ENCODE measurements around the gene DEFB115. TPM values are rescaled to one million over a fixed set of nuclear protein-coding genes. Genes with fewer than 3 reads are reported as not detected.

Gene DEFB115
- total RNA-seq, 1 experiment from 2014 or later: not detected

DNA sequence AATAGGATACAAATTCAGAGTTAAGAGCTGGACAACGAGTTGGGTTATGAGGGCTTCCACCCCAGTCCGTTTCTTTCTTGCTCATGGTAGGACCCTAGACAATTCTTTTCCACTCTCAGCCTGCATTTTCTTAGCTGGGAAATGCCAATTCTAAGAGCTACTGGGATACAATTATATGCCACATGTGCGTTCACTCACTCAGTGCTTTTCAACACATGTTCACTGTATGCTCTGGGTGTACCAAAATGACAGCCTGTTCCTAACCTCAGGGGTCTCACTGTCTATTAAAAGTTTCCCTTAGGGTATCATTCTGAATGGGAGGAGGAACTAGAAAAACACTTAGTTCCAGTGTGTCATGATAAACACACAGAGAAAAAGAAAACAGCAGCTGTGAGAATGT, 505 bp upstream of the DEFB115 start:
- H2AK5ac ChIP-seq (ENCODE audit: insufficient read length, low read length): no peak overlapping the region
- H3K27me3 ChIP-seq (ENCODE audit: insufficient read depth, low read length): no peaks in the 10 kb centered on the region
- H2AFZ ChIP-seq (ENCODE audit: low read length): no peak overlapping the region
- H4K5ac ChIP-seq (ENCODE audit: insufficient read length, low read depth, low read length): no peak overlapping the region
- peaks cover 94% of the 10 kb centered on the region for H3K9me3 ChIP-seq (ENCODE audit: control insufficient read depth, low read depth, low read length)
- no peak overlapping the region for H2BK15ac ChIP-seq (ENCODE audit: low read depth, low read length)
- no peak overlapping the region for H3K9ac ChIP-seq (ENCODE audit: extremely low read depth, insufficient read length, low read length)
- H4K8ac ChIP-seq (replicated peaks; ENCODE audit: insufficient read length, low read depth, low read length): no peak overlapping the region
- no peak for DNase-seq
- H2BK120ac ChIP-seq (ENCODE audit: low read depth, low read length, poor library complexity, severe bottlenecking): no peak overlapping the region
- no peak overlapping the region for H4K91ac ChIP-seq (ENCODE audit: insufficient read length, low read depth, low read length)
- H3K79me1 ChIP-seq (ENCODE audit: insufficient read depth, low read depth, low read length, poor library complexity, severe bottlenecking): no peaks in the 10 kb centered on the region
- no peaks in the 10 kb centered on the region for H3K23me2 ChIP-seq (ENCODE audit: insufficient read length, low read depth, low read length, poor library complexity, severe bottlenecking)
- Mint-ChIP-seq H3K36me3 (ENCODE audit: insufficient read depth in 1 of 3, low read depth in 3 of 3) (peaks cover 0 to 42% (median 10%) of the 10 kb centered on the region in 3 experiments; a peak in 4 of 7 replicates), H3K9me3 (peaks cover 93 to 95% of the 10 kb centered on the region in 2 experiments), H3K27ac (no peak overlapping the region), H3K4me1 (no peaks in the 10 kb centered on the region), H3K4me3 (no peak overlapping the region), H3K27me3 (ENCODE audit: low read depth) (no peaks in the 10 kb centered on the region; the same call in 1 of the 2 replicates)
- H3K14ac ChIP-seq (ENCODE audit: insufficient read depth, low read length): no peak overlapping the region
- no peaks in the 10 kb centered on the region for H4K20me1 ChIP-seq (ENCODE audit: control insufficient read depth, insufficient read depth, insufficient read length)
- no CpG with 5 or more reads among the region's 3 CpGs for WGBS (ENCODE audit: extremely low coverage, insufficient read length, low lambda C conversion rate)
- H3K56ac ChIP-seq (ENCODE audit: insufficient read length, low read depth, low read length): no peak overlapping the region
- H2BK20ac ChIP-seq (ENCODE audit: low read depth, low read length, poor library complexity, severe bottlenecking): no peak overlapping the region
- H3K4me1 ChIP-seq (ENCODE audit: insufficient read depth, low read length): no peaks in the 10 kb centered on the region
- no peak overlapping the region for H2BK5ac ChIP-seq (ENCODE audit: insufficient read length, low read length)
- no peak overlapping the region for H2BK12ac ChIP-seq (ENCODE audit: insufficient read length, low read depth, low read length)
- no peaks in the 10 kb centered on the region for H3K79me2 ChIP-seq (ENCODE audit: insufficient read depth, low read length)
- TF ChIP-seq, protein P1, sequence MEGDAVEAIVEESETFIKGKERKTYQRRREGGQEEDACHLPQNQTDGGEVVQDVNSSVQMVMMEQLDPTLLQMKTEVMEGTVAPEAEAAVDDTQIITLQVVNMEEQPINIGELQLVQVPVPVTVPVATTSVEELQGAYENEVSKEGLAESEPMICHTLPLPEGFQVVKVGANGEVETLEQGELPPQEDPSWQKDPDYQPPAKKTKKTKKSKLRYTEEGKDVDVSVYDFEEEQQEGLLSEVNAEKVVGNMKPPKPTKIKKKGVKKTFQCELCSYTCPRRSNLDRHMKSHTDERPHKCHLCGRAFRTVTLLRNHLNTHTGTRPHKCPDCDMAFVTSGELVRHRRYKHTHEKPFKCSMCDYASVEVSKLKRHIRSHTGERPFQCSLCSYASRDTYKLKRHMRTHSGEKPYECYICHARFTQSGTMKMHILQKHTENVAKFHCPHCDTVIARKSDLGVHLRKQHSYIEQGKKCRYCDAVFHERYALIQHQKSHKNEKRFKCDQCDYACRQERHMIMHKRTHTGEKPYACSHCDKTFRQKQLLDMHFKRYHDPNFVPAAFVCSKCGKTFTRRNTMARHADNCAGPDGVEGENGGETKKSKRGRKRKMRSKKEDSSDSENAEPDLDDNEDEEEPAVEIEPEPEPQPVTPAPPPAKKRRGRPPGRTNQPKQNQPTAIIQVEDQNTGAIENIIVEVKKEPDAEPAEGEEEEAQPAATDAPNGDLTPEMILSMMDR (conservative IDR thresholded peaks at IDR 0.05): no peak
- no peak overlapping the region for H3K23ac ChIP-seq (ENCODE audit: insufficient read length, low read depth, low read length)
- no peak overlapping the region for H3K18ac ChIP-seq (ENCODE audit: insufficient read length, low read depth, low read length)
- no peak overlapping the region for H3T11ph ChIP-seq (ENCODE audit: low read length)
- H3K4me2 ChIP-seq (ENCODE audit: insufficient read depth, insufficient read length, low read length): no peak overlapping the region
- no peak overlapping the region for H3K27ac ChIP-seq (ENCODE audit: insufficient read length, low read depth, low read length)
- no peak overlapping the region for H3K4ac ChIP-seq (ENCODE audit: low read depth, low read length)
